NB4 (cell line): ENCODE measurements around the gene ZNF771.

Experiments used
- POLR2A ChIP-seq: IDR thresholded peaks from 2 replicates; pipeline ENCODE4 v1.6.1; 2011; ENCODE audit warnings: mild to moderate bottlenecking; ENCODE audit not compliant: insufficient read length; ENCODE audit errors: extremely low read depth
- TF ChIP-seq, protein P1 (sequence below): IDR thresholded peaks from one replicate; pipeline ENCODE4 v1.5.1; 2012; ENCODE audit warnings: low read depth, low read length

DNA sequence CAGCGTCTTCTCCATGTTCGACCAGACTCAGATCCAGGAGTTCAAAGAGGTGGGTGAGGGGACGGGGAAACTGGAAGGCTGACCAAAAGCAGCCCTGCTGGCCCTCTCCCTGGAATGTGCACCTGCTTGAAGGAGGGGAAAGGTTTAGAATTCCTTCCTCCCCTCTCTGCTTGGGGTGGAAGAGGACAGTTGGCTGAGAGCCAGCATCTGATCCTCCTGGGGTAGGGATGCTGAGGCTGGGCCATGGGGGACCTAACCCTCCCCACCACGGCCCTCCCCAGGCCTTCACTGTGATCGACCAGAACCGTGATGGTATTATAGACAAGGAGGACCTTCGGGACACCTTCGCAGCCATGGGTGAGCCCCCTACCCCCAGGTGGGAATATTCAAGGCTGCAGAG is 31.5 kb upstream of the ZNF771 start:
- no peak for TF ChIP-seq POLR2A
- TF ChIP-seq, protein P1, sequence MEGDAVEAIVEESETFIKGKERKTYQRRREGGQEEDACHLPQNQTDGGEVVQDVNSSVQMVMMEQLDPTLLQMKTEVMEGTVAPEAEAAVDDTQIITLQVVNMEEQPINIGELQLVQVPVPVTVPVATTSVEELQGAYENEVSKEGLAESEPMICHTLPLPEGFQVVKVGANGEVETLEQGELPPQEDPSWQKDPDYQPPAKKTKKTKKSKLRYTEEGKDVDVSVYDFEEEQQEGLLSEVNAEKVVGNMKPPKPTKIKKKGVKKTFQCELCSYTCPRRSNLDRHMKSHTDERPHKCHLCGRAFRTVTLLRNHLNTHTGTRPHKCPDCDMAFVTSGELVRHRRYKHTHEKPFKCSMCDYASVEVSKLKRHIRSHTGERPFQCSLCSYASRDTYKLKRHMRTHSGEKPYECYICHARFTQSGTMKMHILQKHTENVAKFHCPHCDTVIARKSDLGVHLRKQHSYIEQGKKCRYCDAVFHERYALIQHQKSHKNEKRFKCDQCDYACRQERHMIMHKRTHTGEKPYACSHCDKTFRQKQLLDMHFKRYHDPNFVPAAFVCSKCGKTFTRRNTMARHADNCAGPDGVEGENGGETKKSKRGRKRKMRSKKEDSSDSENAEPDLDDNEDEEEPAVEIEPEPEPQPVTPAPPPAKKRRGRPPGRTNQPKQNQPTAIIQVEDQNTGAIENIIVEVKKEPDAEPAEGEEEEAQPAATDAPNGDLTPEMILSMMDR, result no peak
